Body of pancreas (tissue), 4 donors: ENCODE results near the gene TBX10.

Experiments used
- CTCF ChIP-seq, 7 experiments: fragments of 450-650 bp in 4 of 7; fragments of 200-600 bp in 3 of 7; sonication (generic) in 3 of 7; IDR thresholded peaks; one replicate each; pipeline ENCODE4 v1.5.1; 2016 to 2019; ENCODE audit warnings: antibody characterized with exemption in 7 of 7
- POLR2A ChIP-seq, 3 donors: fragments of 450-650 bp; IDR thresholded peaks; one replicate each; pipeline ENCODE4 v1.6.1; 2016; ENCODE audit warnings: antibody characterized with exemption in 3 of 3, mild to moderate bottlenecking in 2 of 3

GRCh38 chr11:67654225-67654624, 14.7 kb upstream of the TBX10 start:
- TF ChIP-seq CTCF (IDR thresholded peaks at IDR 0.05) = no peak
- no peak for TF ChIP-seq POLR2A (IDR thresholded peaks at IDR 0.05)
